Subcutaneous adipose tissue (tissue), 4 donors: ENCODE measurements around the gene OR6K2. TPM values are rescaled to one million over a fixed set of nuclear protein-coding genes. Genes with fewer than 3 reads are reported as not detected.

Source experiments
- total RNA-seq, 4 donors: library from RNA; depleted of rRNA; stranded (reverse); fragments of >200 nt; gene quantifications; one replicate each; pipeline ENCODE4 v1.1.0, GENCODE V29; 2016
- TF ChIP-seq, protein P1 (sequence below): fragments of 450-650 bp; IDR thresholded peaks from one replicate; pipeline ENCODE4 v1.5.1; 2016; ENCODE audit warnings: low read depth, mild to moderate bottlenecking, control low read depth, antibody characterized with exemption, moderate library complexity

OR6K2 gene
- not detected for total RNA-seq

DNA sequence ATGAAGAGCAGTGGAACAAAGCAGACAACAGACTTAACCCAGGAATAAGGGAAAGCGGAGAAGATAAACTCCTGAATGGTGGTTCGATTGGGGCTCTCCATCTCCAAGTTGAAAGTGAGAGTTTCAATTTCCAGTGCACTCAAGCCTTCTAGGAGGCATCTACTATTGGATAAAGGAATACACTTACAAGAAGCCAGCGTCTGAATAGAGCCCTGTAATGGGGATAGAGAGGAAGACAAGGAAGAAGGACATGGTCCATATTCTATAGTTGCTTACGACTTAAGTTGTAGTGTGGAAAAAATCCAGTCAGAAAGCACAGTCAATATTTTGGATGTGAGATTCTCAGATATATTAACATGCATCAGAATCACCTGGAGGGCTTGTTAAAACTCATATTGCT is at the start of gene OR6K2:
OR6K2 (minus strand) TSS at position 101 of the 400 bp plus-strand sequence; CDS start at position 101, 0 bp downstream.
- TF ChIP-seq, protein P1, sequence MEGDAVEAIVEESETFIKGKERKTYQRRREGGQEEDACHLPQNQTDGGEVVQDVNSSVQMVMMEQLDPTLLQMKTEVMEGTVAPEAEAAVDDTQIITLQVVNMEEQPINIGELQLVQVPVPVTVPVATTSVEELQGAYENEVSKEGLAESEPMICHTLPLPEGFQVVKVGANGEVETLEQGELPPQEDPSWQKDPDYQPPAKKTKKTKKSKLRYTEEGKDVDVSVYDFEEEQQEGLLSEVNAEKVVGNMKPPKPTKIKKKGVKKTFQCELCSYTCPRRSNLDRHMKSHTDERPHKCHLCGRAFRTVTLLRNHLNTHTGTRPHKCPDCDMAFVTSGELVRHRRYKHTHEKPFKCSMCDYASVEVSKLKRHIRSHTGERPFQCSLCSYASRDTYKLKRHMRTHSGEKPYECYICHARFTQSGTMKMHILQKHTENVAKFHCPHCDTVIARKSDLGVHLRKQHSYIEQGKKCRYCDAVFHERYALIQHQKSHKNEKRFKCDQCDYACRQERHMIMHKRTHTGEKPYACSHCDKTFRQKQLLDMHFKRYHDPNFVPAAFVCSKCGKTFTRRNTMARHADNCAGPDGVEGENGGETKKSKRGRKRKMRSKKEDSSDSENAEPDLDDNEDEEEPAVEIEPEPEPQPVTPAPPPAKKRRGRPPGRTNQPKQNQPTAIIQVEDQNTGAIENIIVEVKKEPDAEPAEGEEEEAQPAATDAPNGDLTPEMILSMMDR: no peak

DNA sequence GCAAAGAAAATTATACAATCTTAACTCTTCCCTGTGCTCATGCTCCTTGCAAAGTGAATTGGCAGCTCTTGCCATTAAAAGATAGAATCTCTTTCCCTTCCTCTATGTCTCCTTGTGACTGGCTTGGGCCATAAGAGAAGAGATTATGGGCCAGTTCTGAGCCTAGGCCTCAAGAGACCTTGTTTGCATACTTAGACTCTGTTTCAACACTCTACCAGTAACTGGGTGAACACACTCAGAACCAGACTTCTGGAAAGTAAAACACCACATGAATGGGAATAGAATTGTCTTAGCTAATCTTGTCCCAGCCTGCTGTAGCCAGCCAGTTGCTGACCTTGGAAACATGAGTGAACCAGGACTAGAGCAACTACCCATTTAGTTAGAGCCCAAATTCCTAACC is 35.4 kb upstream of the OR6K2 start:
- TF ChIP-seq, protein P1: no peak

GRCh38 chr1:158732524-158732923 is 32.1 kb upstream of the OR6K2 start:
- TF ChIP-seq, protein P1: no peak

DNA sequence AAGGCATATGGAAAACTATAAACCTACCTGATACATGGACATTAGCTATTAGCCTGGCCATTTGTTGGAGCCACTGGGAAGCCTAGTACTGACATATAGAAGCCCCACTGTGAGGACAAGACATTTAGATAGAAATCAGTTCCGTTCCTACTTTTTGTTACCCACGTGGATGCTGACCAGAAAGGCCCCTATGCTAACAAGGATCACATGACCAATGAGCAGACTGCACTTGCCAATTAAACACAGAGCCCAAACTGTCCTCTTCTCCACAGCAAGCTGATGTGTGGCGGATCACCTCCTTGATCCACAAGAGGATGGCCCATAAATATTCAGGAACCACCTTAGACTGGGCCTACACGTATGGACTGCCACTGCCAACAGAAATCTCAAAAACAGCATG is 31.3 kb upstream of the OR6K2 start:
- TF ChIP-seq, protein P1: no peak

DNA sequence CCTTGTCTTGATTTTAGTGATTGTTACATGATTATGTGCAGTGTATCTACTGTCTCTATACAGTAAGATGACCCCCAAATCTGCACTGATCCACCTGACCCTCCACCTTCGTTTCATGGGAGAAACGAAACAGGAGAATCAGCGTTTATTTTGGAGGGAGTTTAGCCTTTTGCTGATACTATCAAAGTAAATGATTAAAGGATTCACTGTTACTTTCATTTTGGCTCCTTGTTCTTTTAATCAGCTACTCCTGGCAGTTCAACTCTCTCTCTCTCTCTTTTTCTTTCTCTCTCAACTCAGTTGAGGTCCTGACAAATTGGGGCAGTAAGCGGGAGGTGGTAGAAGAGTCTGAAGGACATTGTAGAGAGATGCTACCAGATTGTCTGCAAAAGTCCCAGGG is 30.0 kb upstream of the OR6K2 start:
- TF ChIP-seq, protein P1: no peak

DNA sequence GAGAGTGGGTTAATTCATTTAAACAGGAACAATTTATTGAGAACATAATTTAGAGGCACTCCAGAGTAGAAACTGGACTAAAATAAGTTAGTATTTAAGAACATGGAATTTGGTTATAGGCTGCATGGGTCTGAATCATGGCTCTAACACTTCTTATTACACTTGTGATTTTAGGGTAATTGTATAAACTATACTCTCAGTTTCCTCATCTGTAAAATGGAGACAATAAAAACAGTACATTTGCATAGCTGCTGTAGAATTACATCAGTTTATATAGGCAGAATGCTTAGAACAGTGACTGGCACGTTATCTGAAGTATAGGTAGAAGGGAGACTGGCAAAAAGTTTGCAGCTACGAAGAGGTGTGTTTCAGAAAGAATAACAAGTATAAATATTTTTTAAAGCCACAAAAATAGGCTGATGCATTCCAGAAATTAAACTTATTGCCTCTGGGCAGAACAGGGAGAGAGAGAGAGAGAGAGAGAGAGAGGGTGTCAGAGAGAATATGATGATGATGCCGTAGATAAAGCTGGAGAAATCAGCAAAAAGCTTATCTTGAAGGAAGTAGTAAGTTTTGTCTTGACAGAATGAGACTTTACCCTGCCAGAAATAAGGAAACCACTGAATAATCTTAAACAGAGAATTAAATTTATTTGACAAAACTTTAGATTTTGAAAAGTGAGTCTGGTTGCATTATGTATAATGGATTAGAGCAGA is 28.2 kb upstream of the OR6K2 start:
- TF ChIP-seq, protein P1: no peak

GRCh38 chr1:158724442-158724841 is 24.0 kb upstream of the OR6K2 start:
- TF ChIP-seq, protein P1: no peak
